ENCODE measurements around the gene TTF2. TPM values are rescaled to one million over a fixed set of nuclear protein-coding genes. Genes with fewer than 3 reads are reported as not detected.

The TTF2 gene
- polyA plus RNA-seq, 1 donor (not counting 4 experiments of a cell fraction or from before 2014, with no cell fraction given): 23.0 TPM

GRCh38 chr1:117059334-117059677 is 820 bp upstream of the TTF2 start:
- FAIRE-seq (no peak), DNase-seq (ENCODE audit: low read depth, low spot score) (no peak)
- peaks cover 2% of the 10 kb centered on the region for H3K79me2 ChIP-seq (ENCODE audit: control insufficient read depth, insufficient read depth, low read length)
- H3K36me3 ChIP-seq (ENCODE audit: control insufficient read depth in 2 of 2, extremely low read depth in 1 of 2, insufficient read depth in 2 of 2, low read length in 2 of 2): peaks cover 0 to 2% of the 10 kb centered on the region in 2 experiments
- H3K4me3 ChIP-seq (ENCODE audit: control insufficient read depth in 2 of 3, extremely low read depth in 1 of 3, insufficient read depth in 2 of 3, low read depth in 1 of 3, low read length in 3 of 3): peak overlapping the region; percentile 88 to 97 (median 93)
- H3K27ac ChIP-seq (ENCODE audit: control insufficient read depth, insufficient read depth, low read length): peak overlapping the region; percentile 97
- H3K4me2 ChIP-seq (ENCODE audit: control insufficient read depth, extremely low read depth, insufficient read depth, low read depth, low read length): peak overlapping the region; percentile 89
- H3K9ac ChIP-seq (ENCODE audit: control insufficient read depth, extremely low read depth, insufficient read depth, low read length): peak overlapping the region; percentile 98
- dilution Hi-C loops (cut with MboI; ENCODE audit: extremely low pct_ligation_motif_present, low sequenced_read_pairs): no loop called here
- no peaks in the 10 kb centered on the region for H3K9me1 ChIP-seq (ENCODE audit: control insufficient read depth, extremely low read depth, insufficient read depth, low read length)
- no peaks in the 10 kb centered on the region for H4K20me1 ChIP-seq (ENCODE audit: control insufficient read depth, extremely low read depth, insufficient read depth, low read length)
- TF ChIP-seq EZH2 (IDR thresholded peaks at IDR 0.05; ENCODE audit: low read length): no peak
- TF ChIP-seq CTCF (optimal IDR thresholded peaks at IDR 0.05 in 1 of 3, IDR thresholded peaks at IDR 0.05 in 1 of 3, conservative IDR thresholded peaks at IDR 0.05 in 1 of 3; ENCODE audit: extremely low read depth in 1 of 3, insufficient read depth in 2 of 3, low read length in 3 of 3): no peak
- H3K27me3 ChIP-seq (ENCODE audit: control insufficient read depth, extremely low read depth, insufficient read depth, low read length): no peaks in the 10 kb centered on the region
- no peaks in the 10 kb centered on the region for H3K9me3 ChIP-seq (ENCODE audit: control insufficient read depth, low read depth, low read length)
- peak overlapping the region; percentile 80 for H2AFZ ChIP-seq (ENCODE audit: control insufficient read depth, low read length)
- peaks cover 26% of the 10 kb centered on the region for H3K4me1 ChIP-seq (ENCODE audit: control insufficient read depth, extremely low read depth, insufficient read depth, low read length)

- peaks cover 2% of the 10 kb centered on the region for H3K79me2 ChIP-seq (ENCODE audit: control insufficient read depth, insufficient read depth, low read length)
- no peaks in the 10 kb centered on the region for H3K9me3 ChIP-seq (ENCODE audit: control insufficient read depth, low read depth, low read length)
- peak overlapping the region; percentile 94 for H2AFZ ChIP-seq (ENCODE audit: control insufficient read depth, low read length)
- H3K36me3 ChIP-seq (ENCODE audit: control insufficient read depth in 2 of 2, extremely low read depth in 1 of 2, insufficient read depth in 2 of 2, low read length in 2 of 2): peaks cover 0 to 2% of the 10 kb centered on the region in 2 experiments
- no peaks in the 10 kb centered on the region for H4K20me1 ChIP-seq (ENCODE audit: control insufficient read depth, extremely low read depth, insufficient read depth, low read length)
- peak overlapping the region; percentile 88 to 97 (median 93) for H3K4me3 ChIP-seq (ENCODE audit: control insufficient read depth in 2 of 3, extremely low read depth in 1 of 3, insufficient read depth in 2 of 3, low read depth in 1 of 3, low read length in 3 of 3)
- peak overlapping the region; percentile 91 for H3K4me2 ChIP-seq (ENCODE audit: control insufficient read depth, extremely low read depth, insufficient read depth, low read depth, low read length)
- DNase-seq (ENCODE audit: low read depth, low spot score) (no peak), FAIRE-seq (no peak)
- H3K9me1 ChIP-seq (ENCODE audit: control insufficient read depth, extremely low read depth, insufficient read depth, low read length): no peaks in the 10 kb centered on the region
- no peak for TF ChIP-seq CTCF (optimal IDR thresholded peaks at IDR 0.05 in 1 of 3, IDR thresholded peaks at IDR 0.05 in 1 of 3, conservative IDR thresholded peaks at IDR 0.05 in 1 of 3; ENCODE audit: extremely low read depth in 1 of 3, insufficient read depth in 2 of 3, low read length in 3 of 3)
- TF ChIP-seq EZH2 (IDR thresholded peaks at IDR 0.05; ENCODE audit: low read length): no peak
- no peaks in the 10 kb centered on the region for H3K27me3 ChIP-seq (ENCODE audit: control insufficient read depth, extremely low read depth, insufficient read depth, low read length)
- dilution Hi-C loops (cut with MboI; ENCODE audit: extremely low pct_ligation_motif_present, low sequenced_read_pairs): no loop called here
- H3K9ac ChIP-seq (ENCODE audit: control insufficient read depth, extremely low read depth, insufficient read depth, low read length): peak overlapping the region; percentile 98
- peak overlapping the region; percentile 97 for H3K27ac ChIP-seq (ENCODE audit: control insufficient read depth, insufficient read depth, low read length)
- H3K4me1 ChIP-seq (ENCODE audit: control insufficient read depth, extremely low read depth, insufficient read depth, low read length): peaks cover 26% of the 10 kb centered on the region
These were observed 553 bp downstream of the TTF2 start for GRCh38 chr1:117060441-117061317.

Data from keratinocyte (primary cell).